Germinal center (tissue), 1 donor: ENCODE data around the gene KCND2.

Experiments
- DNase-seq: peaks from one replicate; pipeline ENCODE4 v3.0.0; 2012; ENCODE audit warnings: mixed read lengths, low spot score

KCND2 gene

DNA sequence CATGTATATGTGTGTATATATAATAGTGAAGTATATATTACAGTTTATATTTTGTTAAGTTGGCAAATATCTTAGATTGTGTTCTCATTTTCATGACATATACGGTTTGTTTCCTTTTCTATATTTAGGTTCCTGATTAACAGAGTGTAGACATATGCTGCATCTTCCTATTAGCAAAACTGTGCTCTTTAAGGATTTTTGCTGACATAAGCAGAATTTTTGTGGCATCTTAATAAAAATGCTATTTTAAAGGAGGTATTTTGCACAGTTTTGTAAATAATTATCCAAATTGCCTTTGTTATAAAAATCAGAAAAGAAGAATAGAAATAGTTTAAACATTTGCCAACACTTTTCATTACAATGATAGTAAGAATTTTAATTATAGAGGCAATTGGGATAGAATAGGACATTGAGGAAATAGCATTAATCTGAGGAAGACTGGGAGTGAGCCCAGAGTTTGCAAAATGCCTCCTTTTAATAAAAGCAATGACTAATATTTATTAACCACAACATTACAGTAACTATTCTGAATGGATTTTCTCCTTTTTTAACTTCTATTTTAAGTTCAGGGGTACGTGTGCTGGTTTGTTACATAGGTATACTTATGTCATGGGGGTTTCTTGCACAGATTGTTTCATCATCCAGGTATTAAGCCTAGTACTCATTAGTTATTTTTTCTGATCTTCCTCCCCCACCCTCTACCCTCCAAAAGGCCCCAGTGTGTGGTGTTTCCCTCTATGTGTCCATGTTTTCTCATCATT lies 38.2 kb downstream of the KCND2 start:
- DNase-seq = no peak

DNA sequence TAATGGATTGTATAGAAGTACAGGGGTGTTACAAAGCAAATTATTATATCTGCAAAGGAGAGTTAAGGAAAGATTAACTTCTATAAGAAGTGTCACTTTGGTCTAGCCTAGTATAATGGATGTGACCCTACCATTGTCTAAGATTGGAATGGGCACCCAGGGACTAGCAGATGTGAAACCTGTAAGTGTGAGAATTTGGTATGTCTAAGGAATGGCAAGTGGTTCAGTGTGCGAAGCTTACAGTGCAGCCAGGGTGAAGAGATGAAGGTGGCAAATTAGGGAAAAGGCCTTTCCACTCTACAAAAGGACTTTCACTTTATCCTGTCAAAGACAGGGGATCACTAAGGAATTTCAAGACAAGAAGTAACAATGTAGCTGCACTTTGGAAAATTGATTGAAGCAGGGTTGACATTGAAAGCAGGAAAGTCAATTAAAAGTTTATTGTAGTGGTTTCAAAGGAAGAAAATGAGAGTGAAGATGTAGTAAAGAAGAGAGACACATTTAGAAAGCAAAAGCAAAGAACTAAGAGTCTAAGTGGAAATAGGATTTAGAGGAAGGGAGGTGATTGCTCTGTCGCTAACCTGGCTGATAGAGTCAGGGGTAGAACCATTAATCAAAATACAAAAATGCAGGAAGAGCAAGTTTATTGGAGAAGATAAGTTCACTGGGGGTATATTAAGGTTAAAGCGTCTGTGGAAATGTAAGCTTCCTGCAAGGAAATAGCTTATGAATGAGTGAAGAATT lies 47.4 kb downstream of the KCND2 start:
- no peak for DNase-seq

DNA sequence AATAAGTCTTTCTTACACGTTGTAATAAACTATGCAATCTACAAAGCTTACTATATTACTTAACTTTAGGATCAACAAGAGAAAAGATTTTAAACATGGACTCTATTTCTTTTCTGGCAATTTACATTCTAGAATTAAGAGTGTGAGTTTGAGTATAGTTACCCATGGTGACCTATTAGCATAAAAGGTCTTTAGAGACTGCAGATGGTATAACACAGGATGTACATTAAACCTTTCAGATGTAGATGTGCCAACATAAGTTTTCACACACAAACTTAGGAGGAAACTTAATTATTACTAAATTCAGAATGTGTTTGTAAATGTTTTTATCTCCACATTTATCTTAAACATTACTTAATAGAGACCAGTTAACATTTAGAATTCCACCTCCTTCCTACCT lies 54.1 kb downstream of the KCND2 start:
- DNase-seq = no peak

DNA sequence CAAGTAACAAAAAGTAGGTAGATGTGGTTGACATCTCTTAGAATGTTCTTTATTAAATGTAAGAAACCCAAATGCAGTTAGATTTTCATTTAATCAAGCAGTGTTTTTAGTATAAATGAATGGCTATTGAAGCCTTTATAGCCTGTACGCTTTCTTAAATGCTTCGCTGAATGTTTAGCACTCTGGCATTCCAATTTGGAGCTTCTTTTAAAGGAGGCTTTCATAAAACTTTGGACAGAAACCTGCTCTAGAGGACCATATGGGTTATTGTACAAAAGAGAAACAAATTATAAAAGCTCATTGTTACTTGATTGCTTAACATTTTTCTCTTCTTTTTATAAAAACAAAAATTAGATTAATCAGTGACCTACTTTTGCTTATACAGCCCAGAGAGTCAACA lies 59.5 kb downstream of the KCND2 start:
- DNase-seq = no peak

DNA sequence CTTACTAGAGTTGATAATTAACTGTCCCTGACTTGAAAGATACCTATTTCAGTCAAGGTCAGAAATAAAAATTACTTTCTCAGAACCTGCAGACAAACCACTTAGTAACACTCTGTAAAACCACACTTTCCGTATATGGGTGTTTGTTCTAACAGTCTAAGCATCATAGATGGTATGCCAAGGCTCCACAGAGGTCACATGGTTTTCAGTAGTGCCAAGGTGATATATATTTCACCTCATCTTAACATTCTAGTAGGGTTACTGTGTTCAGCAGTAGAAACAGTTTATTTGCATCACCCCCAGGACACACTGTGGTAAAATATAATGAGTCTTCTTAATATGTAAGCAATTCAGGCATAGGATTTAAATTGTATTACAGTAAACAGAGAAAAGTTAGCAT lies 61.5 kb downstream of the KCND2 start:
- DNase-seq = no peak

DNA sequence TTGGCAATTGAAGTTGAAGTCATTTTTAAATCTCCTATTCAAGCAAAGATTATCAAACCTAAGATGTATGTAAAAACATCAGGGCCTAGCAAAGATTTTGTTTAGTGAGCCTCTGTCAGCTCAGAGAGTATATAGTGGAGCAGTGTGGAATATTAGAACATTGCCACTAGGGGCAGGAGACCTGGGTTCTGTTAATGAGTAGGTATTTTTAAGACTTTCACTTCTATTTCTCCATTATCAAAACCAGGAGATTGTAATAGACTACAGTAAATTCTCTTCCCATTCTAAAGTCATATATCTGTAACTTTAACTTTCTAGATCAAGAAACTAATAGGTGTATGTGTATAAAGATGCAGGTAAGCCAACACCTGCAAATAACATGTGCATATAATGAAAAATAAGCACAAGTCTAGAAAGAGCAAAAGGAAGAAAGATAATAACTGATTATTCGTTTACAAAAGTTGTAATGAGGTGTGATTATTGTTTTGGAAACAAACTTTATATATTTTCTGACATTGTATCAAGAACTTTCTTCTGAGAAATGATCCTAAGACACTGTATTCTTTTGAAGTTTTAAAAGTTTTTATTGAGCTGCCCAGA lies 64.4 kb downstream of the KCND2 start:
- DNase-seq = peak; percentile 6

DNA sequence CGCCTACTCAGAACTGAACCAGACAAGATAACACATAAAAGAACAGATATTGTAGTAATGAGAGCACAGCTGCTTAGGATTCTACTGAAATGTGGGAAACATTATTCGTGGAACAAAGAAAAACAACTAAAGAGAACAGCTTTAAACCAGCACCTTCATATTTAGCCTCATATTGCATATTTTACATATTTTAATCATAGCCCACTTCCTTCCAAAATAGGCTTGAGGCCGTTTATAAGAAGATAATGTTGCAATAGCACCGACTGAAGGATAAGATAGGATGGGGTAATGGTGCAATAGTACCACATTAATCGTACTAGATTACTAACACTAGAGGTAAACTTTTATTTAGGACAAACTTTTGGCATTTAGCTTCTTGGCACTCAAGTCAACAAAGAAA lies 71.3 kb downstream of the KCND2 start:
- no peak for DNase-seq

DNA sequence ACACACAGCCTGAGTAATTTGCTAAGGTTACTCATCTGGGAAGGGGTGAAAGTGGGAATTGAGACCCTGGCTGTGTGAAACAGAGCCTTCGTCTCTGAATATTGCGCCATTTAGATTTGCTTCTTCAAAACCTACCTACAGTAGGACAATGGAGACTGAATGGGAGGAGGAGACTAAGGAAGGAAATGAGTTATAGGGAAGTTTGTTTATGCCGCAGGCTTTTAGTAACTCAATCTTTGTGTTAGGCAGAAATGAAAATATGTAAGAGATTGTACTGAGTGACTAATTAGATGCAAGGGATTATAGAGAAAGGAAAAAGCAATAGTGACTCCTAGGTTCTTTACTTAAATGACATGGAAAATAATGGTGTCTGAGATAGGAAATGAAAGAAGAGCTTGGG lies 80.2 kb downstream of the KCND2 start:
- DNase-seq = no peak

DNA sequence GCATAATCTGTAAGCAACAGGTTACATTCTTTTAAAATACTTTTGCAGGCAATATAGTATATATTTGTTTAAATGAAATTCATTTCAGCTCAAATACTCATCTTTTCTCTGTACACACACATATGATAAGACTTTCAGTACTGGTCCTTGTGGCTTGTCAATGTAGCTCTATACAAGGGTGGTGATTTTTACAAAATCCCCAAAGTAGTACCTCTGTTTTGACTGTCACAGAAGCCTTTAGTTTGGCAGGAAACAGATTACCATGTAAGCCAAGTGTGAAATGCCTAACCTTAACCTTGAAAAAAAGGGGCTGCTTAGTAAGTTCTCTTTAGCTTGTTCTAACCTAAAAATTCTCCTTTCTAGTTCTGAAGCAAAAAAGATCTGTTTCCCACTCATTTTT lies 87.9 kb downstream of the KCND2 start:
- DNase-seq = no peak

DNA sequence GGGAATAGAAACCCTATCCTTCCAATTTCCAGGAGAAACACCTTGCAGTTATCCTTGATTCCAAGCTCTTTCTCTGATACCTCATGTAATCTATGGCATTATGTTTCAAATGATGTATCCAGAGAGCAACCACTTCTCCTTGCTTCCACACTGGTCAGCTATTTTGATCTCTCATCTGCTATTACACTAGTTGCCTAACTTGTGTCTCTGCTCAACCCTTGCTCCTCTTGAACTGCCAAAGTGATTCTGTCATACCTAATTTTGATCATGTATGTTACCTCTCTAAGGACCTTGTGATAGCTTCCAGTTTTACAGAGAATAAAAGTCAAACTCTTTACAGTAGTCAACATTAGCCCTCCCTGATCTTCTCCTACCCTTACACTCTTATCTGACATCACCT lies 90.4 kb downstream of the KCND2 start:
- no peak for DNase-seq

DNA sequence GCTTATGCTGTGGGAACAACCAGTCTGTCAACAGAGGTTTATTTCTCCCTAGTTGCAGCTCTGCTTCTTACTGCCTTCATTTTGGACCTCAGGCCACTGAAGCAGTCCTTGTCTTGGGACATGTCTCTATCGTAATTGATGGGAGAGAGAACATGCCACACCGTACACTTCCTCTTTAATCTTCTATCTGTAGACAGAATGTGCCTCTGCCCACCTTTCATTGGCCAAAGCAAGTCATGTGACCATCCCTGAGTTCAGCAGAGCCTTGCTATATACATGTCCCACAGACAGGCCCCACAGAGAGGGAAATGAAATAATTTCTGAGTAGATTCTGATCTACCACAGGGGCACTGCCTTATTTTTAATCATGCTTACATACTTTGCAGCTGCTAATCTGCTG lies 98.0 kb downstream of the KCND2 start:
- no peak for DNase-seq

DNA sequence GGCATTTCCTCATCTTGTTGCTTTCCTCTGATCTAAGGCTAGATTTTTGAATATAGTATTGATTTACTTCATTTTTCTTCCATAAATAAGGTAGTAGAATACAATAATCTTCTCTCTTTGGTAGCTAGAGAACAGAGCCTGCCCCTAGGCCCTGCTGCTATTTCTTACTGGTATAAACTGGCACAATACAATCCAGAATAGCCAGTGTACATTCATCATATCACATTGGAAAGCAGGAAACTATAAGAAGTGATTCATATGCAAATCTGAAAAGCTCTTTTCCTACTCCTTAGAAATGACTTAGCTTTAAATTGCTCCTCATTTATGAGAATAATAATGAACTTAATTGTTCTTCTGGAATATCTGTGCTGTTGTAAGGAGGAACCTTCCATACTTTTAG lies 100.2 kb downstream of the KCND2 start:
- no peak for DNase-seq

DNA sequence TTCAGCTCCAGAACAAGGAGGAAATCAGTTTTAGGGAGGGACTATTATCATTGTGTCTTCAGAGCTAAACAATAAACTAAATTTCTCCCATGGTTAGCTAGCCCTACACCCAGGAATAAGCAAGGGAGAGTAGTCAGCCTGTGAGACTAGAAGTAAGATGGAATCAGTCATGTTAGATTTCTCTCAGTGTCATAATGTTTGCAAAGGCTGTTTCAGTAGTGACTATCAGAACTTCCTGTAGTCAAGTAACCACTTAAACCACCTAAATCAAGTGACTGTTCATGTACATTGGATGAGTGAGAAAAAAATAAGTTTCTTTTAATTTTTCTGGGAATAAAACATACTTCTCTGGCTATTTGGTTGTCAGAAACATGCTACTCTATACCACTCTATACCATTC lies 121.6 kb downstream of the KCND2 start:
- no peak for DNase-seq

DNA sequence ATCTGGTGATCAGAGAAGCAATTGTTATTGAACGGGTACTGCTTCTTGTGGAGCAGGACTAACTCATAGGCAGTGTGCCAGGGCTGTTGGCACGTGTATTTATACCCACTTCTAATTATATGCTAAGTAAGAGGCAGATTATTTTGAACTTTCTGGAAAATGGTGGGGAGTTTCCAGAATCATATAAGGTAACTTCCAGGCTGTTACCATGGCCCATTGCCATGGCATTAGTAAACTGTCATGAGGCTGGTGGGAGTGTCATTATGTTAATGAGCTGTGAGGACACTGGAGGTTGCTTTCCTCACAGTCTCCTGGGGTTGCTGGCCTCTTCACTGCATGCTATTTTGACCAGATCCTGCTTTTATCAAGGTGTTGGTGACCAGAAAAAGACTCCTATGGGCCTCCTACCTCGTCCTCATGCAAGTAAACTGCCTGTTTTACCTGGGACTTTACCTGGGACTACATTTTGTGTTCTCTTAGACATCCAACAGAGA lies 122.6 kb downstream of the KCND2 start:
- no peak for DNase-seq

DNA sequence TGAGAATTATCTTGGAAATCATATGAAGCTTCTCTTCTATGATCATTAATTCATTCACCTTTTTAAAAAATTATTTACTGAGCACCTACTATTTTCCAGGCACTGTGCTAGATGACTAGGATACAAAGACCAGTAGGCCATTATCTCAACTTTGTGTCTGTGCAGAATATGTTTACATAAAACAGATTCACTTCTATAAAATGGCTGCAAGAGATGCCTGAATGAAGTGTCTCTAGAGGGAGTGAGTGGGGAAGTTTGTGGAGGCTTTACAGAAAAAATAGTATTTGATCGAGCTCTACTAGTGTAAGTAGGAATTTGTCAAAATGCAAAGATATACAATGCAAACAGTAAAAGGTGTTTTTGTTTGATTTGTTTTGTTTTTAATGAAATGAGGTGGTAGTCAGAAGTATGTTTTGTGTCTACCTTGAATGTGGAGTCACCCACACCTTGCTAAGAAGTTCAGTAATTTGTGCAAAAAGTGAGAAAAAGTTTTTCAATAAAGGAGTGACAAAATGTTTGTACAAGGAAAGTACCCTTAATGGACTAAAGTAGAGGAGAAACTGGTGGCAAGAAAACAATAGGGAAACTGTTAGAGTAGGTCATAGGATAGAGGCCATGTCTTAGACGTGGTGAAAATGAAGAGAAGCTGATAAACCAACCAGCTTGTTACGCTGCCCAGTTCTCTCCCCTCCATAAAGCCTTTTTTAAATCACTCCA lies 125.5 kb downstream of the KCND2 start:
- no peak for DNase-seq

DNA sequence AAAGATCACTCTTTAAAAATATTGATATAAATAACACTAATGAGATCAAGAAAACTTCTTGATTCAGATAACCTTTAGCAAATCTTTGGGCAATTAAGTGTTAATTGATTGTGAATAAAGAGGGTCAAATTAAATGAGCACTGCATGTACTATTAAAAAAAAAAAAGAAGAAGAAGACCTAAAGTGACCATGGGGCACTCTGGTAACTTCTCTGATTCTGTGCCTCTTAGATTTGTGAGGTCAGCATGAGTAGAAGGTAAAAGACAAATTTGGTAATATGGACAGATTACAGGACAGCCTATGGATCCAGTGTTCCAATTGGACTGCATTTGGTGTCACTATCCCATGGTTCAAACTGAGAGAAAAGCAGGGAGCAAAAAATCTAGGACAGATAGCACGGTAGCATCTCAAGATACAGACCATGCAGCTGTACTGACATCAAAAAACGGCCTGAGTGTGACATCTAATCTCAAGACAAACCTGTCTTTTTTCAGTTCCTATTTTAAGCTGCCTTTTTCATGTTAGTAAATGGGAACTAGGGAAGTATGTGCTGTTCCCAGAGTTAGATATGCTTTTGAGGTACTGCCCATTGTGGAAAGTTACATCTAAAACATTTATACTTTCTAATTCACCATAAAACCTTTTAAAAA lies 128.0 kb downstream of the KCND2 start:
- no peak for DNase-seq

DNA sequence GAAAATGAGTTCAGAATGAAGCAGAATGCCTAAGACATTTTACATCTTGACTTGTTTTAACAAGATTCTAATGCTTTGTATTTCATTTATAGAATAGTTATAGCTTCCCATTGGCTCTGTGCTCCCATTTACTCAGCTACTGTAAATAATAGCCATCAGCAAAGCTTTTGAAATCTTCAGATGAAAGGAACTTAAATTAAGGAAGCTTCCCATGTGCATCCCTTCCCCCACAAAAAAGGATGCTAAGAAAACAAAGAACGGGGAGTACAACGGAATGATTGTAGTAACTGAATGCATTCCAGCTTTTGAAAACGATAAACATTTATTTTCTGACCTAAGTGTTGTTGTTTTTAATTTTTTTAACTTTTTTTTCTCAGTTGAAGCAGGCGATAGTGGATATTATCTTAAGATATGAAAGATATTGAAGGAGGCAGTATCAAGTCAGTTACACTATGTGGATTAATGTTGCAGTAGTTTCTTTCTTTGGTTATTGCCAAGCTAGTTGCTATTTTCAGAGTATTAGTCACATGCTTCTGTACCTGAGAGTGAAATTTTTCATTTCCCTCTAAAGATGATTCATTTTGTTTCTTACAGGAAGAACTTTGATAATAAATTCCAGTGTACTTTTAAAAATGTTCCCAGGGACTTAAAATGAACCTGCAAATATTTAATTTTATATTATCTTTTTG lies 129.2 kb downstream of the KCND2 start:
- DNase-seq = no peak

DNA sequence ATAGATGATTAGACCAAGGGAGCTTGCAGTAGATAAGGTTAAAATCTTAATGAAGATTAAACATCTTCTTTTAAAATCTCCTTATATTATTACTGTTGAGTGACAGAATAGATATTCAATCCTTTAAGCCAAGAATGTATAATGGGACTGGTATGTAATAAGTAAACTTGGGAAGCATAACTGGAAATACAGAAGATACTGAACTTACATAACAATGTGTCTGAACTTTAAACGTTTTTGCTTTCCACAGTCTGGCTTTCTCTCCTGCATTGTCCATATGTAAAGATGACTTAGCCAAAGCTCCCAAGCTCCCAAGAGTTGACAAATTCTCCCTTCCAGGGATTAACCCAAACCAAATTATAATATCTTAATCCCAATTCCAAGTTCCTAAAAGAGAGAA lies 129.8 kb downstream of the KCND2 start:
- DNase-seq = no peak

DNA sequence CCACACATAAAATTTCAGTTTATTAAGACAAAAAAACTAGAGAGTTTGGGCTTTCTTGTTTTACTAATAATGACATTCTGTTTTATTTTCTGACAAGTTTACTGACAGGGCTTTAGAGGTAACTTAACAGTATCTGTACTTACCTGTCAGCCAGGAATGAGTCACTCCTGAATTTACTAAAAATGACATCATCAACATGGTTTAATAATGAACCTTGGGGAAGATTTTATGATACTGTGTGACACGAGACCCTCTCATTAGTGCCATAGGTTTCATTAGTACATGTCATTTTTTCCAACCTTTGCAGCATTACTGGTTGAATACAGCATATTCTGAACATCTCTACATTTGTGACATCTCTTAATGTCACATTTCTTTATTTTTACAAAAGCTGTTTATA lies 131.1 kb downstream of the KCND2 start:
- no peak for DNase-seq

DNA sequence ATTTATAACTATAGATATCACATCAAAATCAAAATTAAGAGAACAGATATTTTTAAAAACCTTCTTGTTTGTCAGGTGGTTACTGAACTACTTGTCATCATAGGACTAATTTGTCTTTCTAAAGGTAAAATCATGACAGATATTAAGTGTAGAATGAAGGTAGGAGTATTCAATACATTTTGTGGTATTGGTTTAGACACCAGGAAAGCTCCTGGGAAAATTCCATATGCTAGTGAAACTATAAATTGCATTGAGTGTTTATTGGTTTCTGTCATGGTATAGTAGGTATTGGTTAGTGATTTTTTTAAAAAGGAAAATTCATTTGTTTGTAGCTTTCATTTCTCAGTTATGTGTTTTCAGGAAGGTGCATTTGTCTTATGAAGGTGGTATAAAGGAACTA lies 132.7 kb downstream of the KCND2 start:
- DNase-seq = no peak

DNA sequence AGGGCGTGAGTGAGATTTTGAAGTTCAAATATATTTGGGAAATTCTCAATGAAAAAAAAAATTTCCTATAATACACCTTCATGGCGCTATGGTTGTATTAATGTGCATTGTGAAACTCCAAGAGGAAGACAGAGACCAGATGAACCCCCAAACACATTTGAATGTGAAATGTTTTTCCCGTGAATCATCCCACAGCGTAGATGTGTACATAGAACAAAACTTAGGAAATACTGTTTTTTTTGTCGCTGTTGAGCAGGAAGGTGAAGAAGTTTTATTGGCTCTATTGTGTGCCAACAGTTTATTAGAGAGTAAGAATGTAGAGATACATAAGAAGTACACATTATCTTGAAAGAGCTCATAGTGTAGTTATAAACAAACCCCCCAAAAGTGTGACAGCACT lies 134.0 kb downstream of the KCND2 start:
- no peak for DNase-seq
